GM12878 (cell line): ENCODE data around the gene MB21D2.
A peak's percentile ranks its signal among the peaks of the same experiment; 100 is the strongest.

Experiments
- ATF7 ChIP-seq: fragments of 450-650 bp; IDR thresholded peaks from 2 replicates; pipeline ENCODE4 v1.6.1; 2016; ENCODE audit warnings: low read depth, mild to moderate bottlenecking
- CTCF ChIP-seq, 3 experiments: IDR thresholded peaks in 2 of 3; conservative IDR thresholded peaks in 1 of 3; 2 replicates each; pipeline ENCODE4 v1.5.1; 2011; ENCODE audit warnings: low read depth in 3 of 3, low read length in 3 of 3, mild to moderate bottlenecking in 3 of 3, control low read depth in 2 of 3, moderate library complexity in 2 of 3, inconsistent platforms in 1 of 3, mixed read lengths in 1 of 3; ENCODE audit not compliant: control insufficient read depth in 2 of 3, insufficient read depth in 1 of 3; ENCODE audit errors: extremely low read depth in 1 of 3
- EZH2 ChIP-seq: IDR thresholded peaks from 2 replicates; pipeline ENCODE4 v1.6.1; 2012; ENCODE audit warnings: low read depth, mild to moderate bottlenecking, control low read depth, inconsistent platforms, low read length, borderline replicate concordance; ENCODE audit not compliant: control insufficient read depth
- HDGF ChIP-seq: fragments of 450-650 bp; IDR thresholded peaks from 2 replicates; pipeline ENCODE4 v1.6.1; 2016; ENCODE audit warnings: antibody characterized with exemption
- KDM1A ChIP-seq: fragments of 200-600 bp; sonication (generic); IDR thresholded peaks from 2 replicates; pipeline ENCODE4 v1.6.1; 2016; ENCODE audit warnings: borderline replicate concordance
- MTA3 ChIP-seq: IDR thresholded peaks from 2 replicates; pipeline ENCODE4 v1.6.1; 2012; ENCODE audit warnings: low read length, inconsistent platforms, borderline replicate concordance
- PAX5 ChIP-seq: IDR thresholded peaks from 2 replicates; pipeline ENCODE4 v1.6.1; 2011; ENCODE audit warnings: low read depth, low read length, borderline replicate concordance
- PKNOX1 ChIP-seq: fragments of 450-650 bp; IDR thresholded peaks from 2 replicates; pipeline ENCODE4 v1.6.1; 2016; ENCODE audit warnings: mild to moderate bottlenecking
- POLR2A ChIP-seq: IDR thresholded peaks from 2 replicates; pipeline ENCODE4 v1.6.1; 2011; ENCODE audit warnings: low read depth, mild to moderate bottlenecking, low read length
- TAF1 ChIP-seq: IDR thresholded peaks from 2 replicates; pipeline ENCODE4 v1.6.1; 2011; ENCODE audit warnings: mild to moderate bottlenecking, low read depth, low read length, borderline replicate concordance
- USF1 ChIP-seq: IDR thresholded peaks from 2 replicates; pipeline ENCODE4 v1.6.1; 2011; ENCODE audit warnings: borderline replicate concordance, low read depth, mild to moderate bottlenecking, moderate library complexity, mixed read lengths, low read length; ENCODE audit not compliant: insufficient read depth; ENCODE audit errors: extremely low read length
- YY1 ChIP-seq: IDR thresholded peaks from 2 replicates; pipeline ENCODE4 v1.6.1; 2011; ENCODE audit warnings: low read depth, mild to moderate bottlenecking, low read length

- no peak for TF ChIP-seq KDM1A
- peak in 2 of 3 experiments; percentile 0 to 20; a peak in 1 of 6 replicates for TF ChIP-seq CTCF (IDR thresholded peaks at IDR 0.05 in 2 of 3, conservative IDR thresholded peaks at IDR 0.05 in 1 of 3; ENCODE audit: control insufficient read depth in 2 of 3, extremely low read depth in 1 of 3, insufficient read depth in 1 of 3, low read depth in 3 of 3, low read length in 3 of 3)
- no peak for TF ChIP-seq TAF1
- TF ChIP-seq PAX5: peak; percentile 49; the same call in 1 of the 2 replicates
- no peak for TF ChIP-seq EZH2
- TF ChIP-seq USF1: no peak
- TF ChIP-seq YY1: no peak
- no peak for TF ChIP-seq POLR2A
- TF ChIP-seq PKNOX1: peak; percentile 97
- peak; percentile 96 for TF ChIP-seq ATF7
- TF ChIP-seq MTA3: no peak
- no peak for TF ChIP-seq HDGF
These were observed 91.9 kb downstream of the MB21D2 start for GRCh38 chr3:192825657-192826200.
